Right lobe of liver (tissue), 4 donors: ENCODE results near the gene TDRD7.

Experiments
- POLR2A ChIP-seq: fragments of 450-650 bp; IDR thresholded peaks from one replicate; pipeline ENCODE4 v1.6.1; 2017; ENCODE audit warnings: antibody characterized with exemption, mild to moderate bottlenecking
- TF ChIP-seq, protein P1 (sequence below), 4 donors: fragments of 200-600 bp in 3 of 4; fragments of 450-650 bp in 1 of 4; IDR thresholded peaks; one replicate each; pipeline versions ENCODE4 v1.5.1 to v1.8.0; 2016 to 2022; ENCODE audit warnings: antibody characterized with exemption in 4 of 4, mild to moderate bottlenecking in 2 of 4
- donor health status: DM: no; HTN: no; CAD: no.
- donor health status: DM: no; HTN: no; CAD: no.
- donor health status: DM: no; HTN: yes; CAD: no.

DNA sequence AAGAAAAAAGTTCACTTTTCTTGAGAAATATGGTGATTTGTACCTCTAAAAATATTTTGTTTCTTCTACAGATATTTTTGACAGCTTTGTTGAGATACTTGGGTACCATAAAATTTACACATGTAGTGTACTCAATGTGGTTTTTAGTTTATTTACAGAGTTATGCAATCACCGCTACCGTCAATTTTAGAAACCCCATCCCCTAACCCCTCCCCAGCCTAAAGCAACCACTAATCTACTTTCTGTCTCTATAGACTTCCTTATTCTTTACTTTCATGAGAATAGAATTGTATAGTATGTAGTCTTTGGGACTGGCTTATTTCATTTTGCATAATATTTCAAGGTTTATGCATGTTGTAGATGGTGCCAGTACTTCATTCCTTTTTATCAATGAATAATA is 45.0 kb upstream of the TDRD7 start:
- TF ChIP-seq, protein P1, sequence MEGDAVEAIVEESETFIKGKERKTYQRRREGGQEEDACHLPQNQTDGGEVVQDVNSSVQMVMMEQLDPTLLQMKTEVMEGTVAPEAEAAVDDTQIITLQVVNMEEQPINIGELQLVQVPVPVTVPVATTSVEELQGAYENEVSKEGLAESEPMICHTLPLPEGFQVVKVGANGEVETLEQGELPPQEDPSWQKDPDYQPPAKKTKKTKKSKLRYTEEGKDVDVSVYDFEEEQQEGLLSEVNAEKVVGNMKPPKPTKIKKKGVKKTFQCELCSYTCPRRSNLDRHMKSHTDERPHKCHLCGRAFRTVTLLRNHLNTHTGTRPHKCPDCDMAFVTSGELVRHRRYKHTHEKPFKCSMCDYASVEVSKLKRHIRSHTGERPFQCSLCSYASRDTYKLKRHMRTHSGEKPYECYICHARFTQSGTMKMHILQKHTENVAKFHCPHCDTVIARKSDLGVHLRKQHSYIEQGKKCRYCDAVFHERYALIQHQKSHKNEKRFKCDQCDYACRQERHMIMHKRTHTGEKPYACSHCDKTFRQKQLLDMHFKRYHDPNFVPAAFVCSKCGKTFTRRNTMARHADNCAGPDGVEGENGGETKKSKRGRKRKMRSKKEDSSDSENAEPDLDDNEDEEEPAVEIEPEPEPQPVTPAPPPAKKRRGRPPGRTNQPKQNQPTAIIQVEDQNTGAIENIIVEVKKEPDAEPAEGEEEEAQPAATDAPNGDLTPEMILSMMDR (IDR thresholded peaks at IDR 0.05): no peak
- no peak for TF ChIP-seq POLR2A
